Embryonic facial prominence (tissue), 1 donor: ENCODE results near the gene LRRC26.

Experiments
- DNase-seq: peaks from one replicate; pipeline ENCODE4 v3.0.0-alpha.2; 2016; ENCODE audit errors: extremely low spot score

Gene LRRC26

DNA sequence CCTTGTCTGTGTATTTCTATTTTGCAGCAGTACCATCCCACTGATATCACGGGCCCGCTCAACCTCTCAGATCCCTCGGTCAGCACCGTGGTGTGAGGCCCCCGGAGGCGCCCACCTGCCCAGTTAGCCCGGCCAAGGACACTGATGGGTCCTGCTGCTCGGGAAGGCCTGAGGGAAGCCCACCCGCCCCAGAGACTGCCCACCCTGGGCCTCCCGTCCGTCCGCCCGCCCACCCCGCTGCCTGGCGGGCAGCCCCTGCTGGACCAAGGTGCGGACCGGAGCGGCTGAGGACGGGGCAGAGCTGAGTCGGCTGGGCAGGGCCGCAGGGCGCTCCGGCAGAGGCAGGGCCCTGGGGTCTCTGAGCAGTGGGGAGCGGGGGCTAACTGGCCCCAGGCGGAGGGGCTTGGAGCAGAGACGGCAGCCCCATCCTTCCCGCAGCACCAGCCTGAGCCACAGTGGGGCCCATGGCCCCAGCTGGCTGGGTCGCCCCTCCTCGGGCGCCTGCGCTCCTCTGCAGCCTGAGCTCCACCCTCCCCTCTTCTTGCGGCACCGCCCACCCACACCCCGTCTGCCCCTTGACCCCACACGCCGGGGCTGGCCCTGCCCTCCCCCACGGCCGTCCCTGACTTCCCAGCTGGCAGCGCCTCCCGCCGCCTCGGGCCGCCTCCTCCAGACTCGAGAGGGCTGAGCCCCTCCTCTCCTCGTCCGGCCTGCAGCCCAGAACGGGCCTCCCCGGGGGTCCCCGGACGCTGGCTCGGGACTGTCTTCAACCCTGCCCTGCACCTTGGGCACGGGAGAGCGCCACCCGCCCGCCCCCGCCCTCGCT is 1.9 kb downstream of the LRRC26 start:
- DNase-seq: no peak

DNA sequence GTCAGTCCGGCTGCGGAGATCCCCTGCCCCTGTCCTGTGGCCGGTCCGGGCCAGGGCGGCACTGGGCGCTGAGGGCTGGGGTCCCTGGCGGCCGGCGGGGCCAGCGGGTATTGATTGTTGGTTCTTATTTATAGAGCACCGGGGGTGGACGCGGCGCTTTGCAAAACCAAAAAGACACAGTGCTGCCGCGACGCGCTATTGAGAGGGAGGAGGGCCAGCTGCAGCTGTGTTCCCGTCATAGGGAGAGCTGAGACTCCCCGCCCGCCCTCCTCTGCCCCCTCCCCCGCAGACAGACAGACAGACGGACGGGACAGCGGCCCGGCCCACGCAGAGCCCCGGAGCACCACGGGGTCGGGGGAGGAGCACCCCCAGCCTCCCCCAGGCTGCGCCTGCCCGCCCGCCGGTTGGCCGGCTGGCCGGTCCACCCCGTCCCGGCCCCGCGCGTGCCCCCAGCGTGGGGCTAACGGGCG is 2.5 kb downstream of the LRRC26 start:
- DNase-seq: no peak

GRCh38 chr9:137166380-137167229 is 3.2 kb downstream of the LRRC26 start:
- DNase-seq: no peak

DNA sequence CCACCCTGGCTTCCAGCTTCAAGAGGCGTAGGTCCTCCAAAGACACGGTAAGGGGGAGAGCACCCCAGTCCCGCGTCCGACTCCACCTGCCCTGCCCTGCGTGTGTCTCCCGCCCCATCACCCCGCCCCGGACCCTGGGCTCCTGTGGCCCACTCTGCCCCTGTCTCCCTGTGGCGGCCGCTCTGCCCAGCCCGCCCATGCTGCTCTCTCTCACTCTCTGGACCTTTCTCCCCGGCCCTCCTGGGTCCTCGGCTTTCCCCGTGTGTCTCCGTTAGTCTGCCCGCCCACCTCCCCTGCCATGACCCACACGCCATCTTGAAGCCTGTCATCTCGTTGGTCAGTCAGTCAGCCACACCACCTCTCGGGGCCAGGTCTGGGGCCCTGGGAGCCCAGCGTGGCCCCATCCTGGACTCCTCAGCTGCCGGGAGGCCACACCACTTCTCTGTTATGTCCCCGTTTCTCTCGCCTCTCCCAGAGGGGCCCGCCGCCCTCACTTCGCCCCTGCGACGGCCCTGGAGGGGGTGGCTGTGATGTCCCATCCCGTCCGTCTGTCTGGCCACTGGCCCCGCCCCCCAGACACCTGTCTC is 4.5 kb downstream of the LRRC26 start:
- DNase-seq: no peak

- DNase-seq: no peak
Measured at GRCh38 chr9:137164370-137165249, 5.2 kb downstream of the LRRC26 start.

- no peak for DNase-seq
Measured at GRCh38 chr9:137163805-137164204, 6.0 kb downstream of the LRRC26 start.

DNA sequence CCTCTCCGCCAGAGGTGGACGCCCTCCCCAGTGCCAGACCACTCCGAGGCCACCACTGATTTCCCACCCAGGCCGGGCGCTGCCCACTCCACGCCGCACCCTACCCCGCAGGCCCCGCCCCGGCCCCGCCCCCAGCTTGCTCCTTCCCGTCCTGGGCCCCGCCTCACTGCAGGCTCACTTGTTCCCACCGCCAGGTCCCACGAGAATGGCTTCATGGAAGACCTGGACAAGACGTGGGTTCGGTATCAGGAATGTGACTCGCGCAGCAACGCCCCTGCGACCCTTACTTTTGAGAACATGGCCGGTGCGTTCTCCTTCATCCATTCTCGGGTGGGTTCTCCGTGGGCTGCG is 6.5 kb downstream of the LRRC26 start:
- DNase-seq: no peak

DNA sequence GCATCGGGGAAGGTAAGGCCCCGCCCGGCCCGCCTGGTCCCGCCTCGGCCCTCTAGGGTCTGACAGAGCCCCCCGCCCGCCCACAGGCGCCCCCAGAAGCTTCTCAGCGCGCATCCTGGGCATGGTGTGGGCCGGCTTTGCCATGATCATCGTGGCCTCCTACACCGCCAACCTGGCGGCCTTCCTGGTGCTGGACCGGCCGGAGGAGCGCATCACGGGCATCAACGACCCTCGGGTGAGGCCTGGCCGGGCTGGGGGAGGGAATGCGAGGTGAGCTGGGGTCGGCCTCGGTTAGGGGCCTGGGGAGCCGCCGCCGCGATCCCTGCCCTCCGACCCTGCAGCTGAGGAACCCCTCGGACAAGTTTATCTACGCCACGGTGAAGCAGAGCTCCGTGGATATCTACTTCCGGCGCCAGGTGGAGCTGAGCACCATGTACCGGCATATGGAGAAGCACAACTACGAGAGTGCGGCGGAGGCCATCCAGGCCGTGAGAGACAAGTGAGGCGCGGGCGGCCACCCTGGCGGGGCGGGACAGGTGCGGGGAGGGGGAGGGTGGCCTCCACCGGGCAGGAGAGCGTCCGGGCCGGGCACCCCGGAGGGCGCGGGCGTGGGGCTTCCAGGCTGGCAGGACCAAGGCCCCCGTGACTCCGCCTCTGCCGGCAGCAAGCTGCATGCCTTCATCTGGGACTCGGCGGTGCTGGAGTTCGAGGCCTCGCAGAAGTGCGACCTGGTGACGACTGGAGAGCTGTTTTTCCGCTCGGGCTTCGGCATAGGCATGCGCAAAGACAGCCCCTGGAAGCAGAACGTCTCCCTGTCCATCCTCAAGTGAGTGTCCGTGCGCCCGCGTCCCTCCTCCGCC is 7.1 kb downstream of the LRRC26 start:
- no peak for DNase-seq

DNA sequence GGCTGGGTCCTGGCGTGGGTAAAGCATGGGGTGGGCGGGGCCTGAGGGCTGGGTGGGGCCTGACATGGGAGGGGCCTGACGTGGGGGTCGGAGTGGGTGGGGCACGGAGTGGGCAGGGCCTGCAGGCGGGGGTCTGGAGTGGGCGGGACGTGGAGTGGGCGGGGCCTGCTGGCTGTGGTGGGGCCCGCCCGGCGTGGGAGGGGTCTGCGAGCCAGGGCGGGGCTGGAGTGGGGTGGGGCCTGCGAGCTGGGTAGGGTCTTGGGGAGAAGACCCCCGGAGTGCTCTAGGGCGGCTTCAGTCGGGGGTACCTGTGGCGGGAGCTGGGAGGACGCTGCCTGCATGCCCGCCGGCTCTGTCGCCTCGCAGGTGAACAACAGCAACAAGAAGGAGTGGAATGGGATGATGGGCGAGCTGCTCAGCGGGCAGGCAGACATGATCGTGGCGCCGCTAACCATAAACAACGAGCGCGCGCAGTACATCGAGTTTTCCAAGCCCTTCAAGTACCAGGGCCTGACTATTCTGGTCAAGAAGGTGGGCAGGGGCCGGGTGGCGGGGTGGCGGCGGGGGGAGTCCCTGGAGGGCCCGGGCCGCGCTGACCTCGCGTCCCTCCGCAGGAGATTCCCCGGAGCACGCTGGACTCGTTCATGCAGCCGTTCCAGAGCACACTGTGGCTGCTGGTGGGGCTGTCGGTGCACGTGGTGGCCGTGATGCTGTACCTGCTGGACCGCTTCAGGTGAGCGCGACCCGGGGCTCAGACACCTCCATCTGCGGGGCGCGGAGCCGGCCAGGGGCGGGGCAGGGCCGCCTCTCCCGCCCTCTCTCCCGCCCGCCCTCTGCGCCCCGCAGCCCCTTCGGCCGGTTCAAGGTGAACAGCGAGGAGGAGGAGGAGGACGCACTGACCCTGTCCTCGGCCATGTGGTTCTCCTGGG is 8.0 kb downstream of the LRRC26 start:
- DNase-seq: no peak

- no peak for DNase-seq
Measured at GRCh38 chr9:137160716-137161557, 8.9 kb downstream of the LRRC26 start.

DNA sequence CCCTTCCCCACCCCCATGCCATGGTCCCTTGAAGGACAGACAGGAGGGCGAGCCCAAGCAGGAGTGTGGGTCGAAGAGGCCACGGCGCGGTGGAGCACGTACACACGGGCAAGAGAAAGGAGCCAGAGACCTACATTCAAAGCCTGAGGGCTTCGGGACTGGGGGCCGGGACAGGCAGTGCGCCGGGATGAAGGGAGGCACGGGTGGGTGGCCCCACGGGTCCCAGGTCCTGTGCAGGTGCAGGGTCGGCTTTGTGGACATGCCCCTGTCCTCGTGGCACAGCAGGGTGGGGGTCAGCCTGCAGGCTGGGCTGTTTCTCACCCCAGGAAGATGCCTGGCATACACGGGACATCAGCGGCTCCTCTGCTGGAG is 9.8 kb downstream of the LRRC26 start:
- no peak for DNase-seq

GRCh38 chr9:137159105-137160053 is 10.5 kb downstream of the LRRC26 start:
- no peak for DNase-seq

- no peak for DNase-seq
Measured at GRCh38 chr9:137158625-137159024, 11.2 kb downstream of the LRRC26 start.

GRCh38 chr9:137157618-137158415 is 12.0 kb downstream of the LRRC26 start:
- no peak for DNase-seq

GRCh38 chr9:137156567-137157375 is 13.1 kb downstream of the LRRC26 start:
- DNase-seq: no peak
